ENCODE results near the gene ASGR2. TPM values are rescaled to one million over a fixed set of nuclear protein-coding genes. Genes with fewer than 3 reads are reported as not detected.

Gene ASGR2
- polyA plus RNA-seq, 1 donor from 2014 or later, result not detected

GRCh38 chr17:7111784-7112509 lies 2.7 kb downstream of the ASGR2 start:
- no peaks in the 10 kb centered on the region for H3K79me2 ChIP-seq (replicated peaks; ENCODE audit: insufficient read depth, low read length)
- no peak overlapping the region for H3K9ac ChIP-seq (ENCODE audit: low read length)
- H2AFZ ChIP-seq (ENCODE audit: low read depth, low read length), result no peak overlapping the region

More at GRCh38 chr17:7111784-7112509, 2.7 kb downstream of the ASGR2 start:
- Histone ChIP-seq H3K4me3 (ENCODE audit: low read length) (no peak overlapping the region), H3K4me2 (ENCODE audit: low read length) (no peak overlapping the region), H3K27me3 (ENCODE audit: insufficient read depth, low read depth, low read length) (no peaks in the 10 kb centered on the region), H3F3A (ENCODE audit: insufficient read depth, low read length, poor library complexity, severe bottlenecking) (no peaks in the 10 kb centered on the region), H3K9me2 (ENCODE audit: insufficient read depth, low read length) (no peaks in the 10 kb centered on the region), H3K36me3 (ENCODE audit: insufficient read depth, low read length) (no peaks in the 10 kb centered on the region), H4K20me1 (ENCODE audit: insufficient read depth) (no peaks in the 10 kb centered on the region), H3K27ac (ENCODE audit: low read length) (no peak overlapping the region), H3K9me3 (ENCODE audit: low read length) (no peaks in the 10 kb centered on the region)
- no peak for TF ChIP-seq TAF1 (IDR thresholded peaks at IDR 0.05; ENCODE audit: low read depth)
- no peak for TF ChIP-seq SMC3 (conservative IDR thresholded peaks at IDR 0.05; ENCODE audit: poor library complexity)
- TF ChIP-seq EP300 (conservative IDR thresholded peaks at IDR 0.05; ENCODE audit: poor library complexity, severe bottlenecking), result no peak
- TF ChIP-seq POLR2AphosphoS5 (IDR thresholded peaks at IDR 0.05), result no peak
- TF ChIP-seq MXI1 (conservative IDR thresholded peaks at IDR 0.05; ENCODE audit: poor library complexity, severe bottlenecking), result no peak
- no peak for TF ChIP-seq REST (IDR thresholded peaks at IDR 0.05; ENCODE audit: borderline replicate concordance)
- no peak for TF ChIP-seq EZH2 (IDR thresholded peaks at IDR 0.05; ENCODE audit: borderline replicate concordance, insufficient read depth, low read length, poor library complexity, severe bottlenecking)
- TF ChIP-seq RAD21 (conservative IDR thresholded peaks at IDR 0.05), result no peak
- TF ChIP-seq CTCF (IDR thresholded peaks at IDR 0.05; ENCODE audit: poor library complexity, severe bottlenecking), result no peak
